HepG2 (cell line): ENCODE data around the gene MED12L. TPM values are rescaled to one million over a fixed set of nuclear protein-coding genes. Genes with fewer than 3 reads are reported as not detected.

Source experiments
- ATAC-seq: fragments of 200-7000 bp; cut with Tn5 transposase; 3 replicates; pipeline ENCODE4 v1.9.1; 2020; ENCODE audit warnings: mild to moderate bottlenecking, moderate library complexity
- BruUV-seq: library from RNA; stranded (reverse); fragments of 400-500 nt; replicated peaks from 2 replicates; lab custom pipeline; 2021; lab: Mats Ljungman, UMichigan
- CTCF ChIA-PET: fragments of 300-600 bp; formaldehyde crosslinking; extraction: SDS; loops from one replicate; lab custom pipeline; 2021; ENCODE audit warnings: low total read pairs, inconsistent platforms, low intra/inter-chr PET ratio; lab: Yijun Ruan, JAX
- POLR2A ChIA-PET: fragments of 350-600 bp; sonication (Branson Sonifier 250); formaldehyde crosslinking; loops from one replicate; lab custom pipeline; 2020; ENCODE audit warnings: antibody characterized with exemption, inconsistent platforms; lab: Yijun Ruan, JAX
- DNase-seq: peaks from one replicate; pipeline ENCODE4 v3.0.0-alpha.2; 2015; ENCODE audit warnings: low spot score
- FAIRE-seq: peaks from 3 replicates; lab custom pipeline; 2011; peaks lifted over from hg19 to GRCh38; lab: Jason Lieb, UNC
- H2AFZ ChIP-seq: one replicate; pipeline ENCODE4 v1.6.1; 2011; ENCODE audit warnings: low read length, inconsistent platforms
- H3K27ac ChIP-seq: fragments of 300-600 bp; 3 replicates; pipeline ENCODE4 v1.8.0; 2011; ENCODE audit warnings: mixed run types, mild to moderate bottlenecking, mixed read lengths, low read length, inconsistent platforms; ENCODE audit not compliant: insufficient read depth; ENCODE audit errors: extremely low read length
- H3K27me3 ChIP-seq, 2 experiments: fragments of 200-600 bp in 1 of 2; 2 replicates in 1 of 2; 3 replicates in 1 of 2; pipeline versions ENCODE4 v1.6.0 to v1.8.0; 2011; ENCODE audit warnings: low read length in 2 of 2, mild to moderate bottlenecking in 2 of 2, moderate library complexity in 2 of 2, inconsistent platforms in 1 of 2; ENCODE audit not compliant: insufficient read depth in 2 of 2, control insufficient read depth in 1 of 2
- H3K36me3 ChIP-seq, 2 experiments: fragments of 200-600 bp in 1 of 2; replicated peaks in 1 of 2; 2 replicates in 1 of 2; 3 replicates in 1 of 2; pipeline versions ENCODE4 v1.5.1 to v1.8.0; 2011; ENCODE audit warnings: low read length in 2 of 2, inconsistent platforms in 1 of 2; ENCODE audit not compliant: insufficient read depth in 2 of 2, control insufficient read depth in 1 of 2
- H3K4me1 ChIP-seq: 2 replicates; pipeline ENCODE4 v1.5.1; 2012; ENCODE audit warnings: low read length, inconsistent platforms; ENCODE audit not compliant: insufficient read depth
- H3K4me2 ChIP-seq: 2 replicates; pipeline ENCODE4 v1.6.0; 2011; ENCODE audit warnings: low read depth, low read length, inconsistent platforms
- H3K4me3 ChIP-seq, 3 experiments: fragments of 200-600 bp in 1 of 3; sonication (generic), shearing (Covaris generic) in 1 of 3; replicated peaks in 1 of 3; 2 replicates each; pipeline ENCODE4 v1.5.1; 2011 to 2016; ENCODE audit warnings: low read length in 3 of 3, inconsistent platforms in 2 of 3, low read depth in 2 of 3, mild to moderate bottlenecking in 2 of 3, control low read depth in 1 of 3, mixed read lengths in 1 of 3; ENCODE audit not compliant: insufficient read depth in 1 of 3
- H3K79me2 ChIP-seq: one replicate; pipeline ENCODE4 v1.6.1; 2011; ENCODE audit warnings: low read length, inconsistent platforms; ENCODE audit not compliant: insufficient read depth
- H3K9ac ChIP-seq: 2 replicates; pipeline ENCODE4 v1.6.0; 2011; ENCODE audit warnings: mild to moderate bottlenecking, low read depth, low read length, inconsistent platforms; ENCODE audit not compliant: insufficient read depth
- H3K9me3 ChIP-seq: 2 replicates; pipeline ENCODE4 v1.5.1; 2012; ENCODE audit warnings: mild to moderate bottlenecking, low read length
- H4K20me1 ChIP-seq: 2 replicates; pipeline ENCODE4 v1.6.0; 2011; ENCODE audit warnings: inconsistent platforms, mild to moderate bottlenecking, low read length, moderate library complexity; ENCODE audit not compliant: insufficient read depth
- FOXK2 ChIP-seq: fragments of 450-650 bp; IDR thresholded peaks from 2 replicates; pipeline ENCODE4 v1.6.1; 2016
- IKZF5 ChIP-seq: IDR thresholded peaks from 2 replicates; pipeline ENCODE4 v1.6.1; 2018; ENCODE audit warnings: missing genetic modification reagents, mild to moderate bottlenecking, missing compliant biosample characterization
- JDP2 ChIP-seq: sonication (generic); formaldehyde crosslinking; IDR thresholded peaks from 2 replicates; pipeline ENCODE4 v1.8.1; 2022; ENCODE audit warnings: missing genetic modification reagents, borderline replicate concordance
- PCBP1 ChIP-seq: fragments of 200-400 bp; formaldehyde crosslinking; IDR thresholded peaks from 2 replicates; pipeline ENCODE4 v1.6.1; 2017; ENCODE audit warnings: mild to moderate bottlenecking, low read depth, low read length, borderline replicate concordance
- POLR2A ChIP-seq, 2 experiments: IDR thresholded peaks; 2 replicates each; pipeline ENCODE4 v1.6.1; 2011; ENCODE audit warnings: low read depth in 2 of 2, low read length in 2 of 2, mild to moderate bottlenecking in 1 of 2, moderate library complexity in 1 of 2; ENCODE audit not compliant: insufficient read depth in 1 of 2
- ZNF317 ChIP-seq: sonication (generic); formaldehyde crosslinking; IDR thresholded peaks from 2 replicates; pipeline ENCODE4 v1.5.0; 2020; ENCODE audit warnings: mild to moderate bottlenecking, missing genetic modification reagents
- ZNF414 ChIP-seq: sonication (generic); formaldehyde crosslinking; IDR thresholded peaks from 2 replicates; pipeline ENCODE4 v1.5.0; 2020; ENCODE audit warnings: missing genetic modification reagents
- ZNF460 ChIP-seq: sonication (generic); formaldehyde crosslinking; IDR thresholded peaks from 2 replicates; pipeline ENCODE4 v1.5.1; 2020; ENCODE audit warnings: missing genetic modification reagents, mild to moderate bottlenecking, borderline replicate concordance
- WGBS: methylation state at CpG from one replicate; pipeline ENCODE4 v1.1.6; 2017; ENCODE audit warnings: low lambda C conversion rate; 5-methylcytosine and 5-hydroxymethylcytosine counted together
- in situ Hi-C: cut with HindIII; loops from 2 replicates; pipeline ENCODE4 v1.10.0; 2017; ENCODE audit warnings: low pct_unique_long_range_greater_than_20kb; ENCODE audit not compliant: extremely low pct_ligation_motif_present
- intact Hi-C: fragments of 100-400 bp; cut with micrococcal nuclease; formaldehyde crosslinking; loops from one replicate; pipeline ENCODE4 v1.10.0; 2022; ENCODE audit not compliant: unreplicated experiment
- polyA plus RNA-seq, 8 experiments: library from polyadenylated mRNA; depleted of rRNA in 3 of 8; stranded (reverse) in 7 of 8; unstranded in 1 of 8; fragments of >200 nt; fragmentation: Illumina TruSeq in 4 of 8; extraction: Trizol in 4 of 8; gene quantifications; 2 replicates each; pipeline versions ENCODE4 v1.2.1 to v1.2.3, GENCODE V29; 2011 to 2016; ENCODE audit warnings: low read depth in 4 of 8, missing spikeins in 1 of 8, mixed read lengths in 1 of 8; ENCODE audit not compliant: insufficient read depth in 1 of 8
- total RNA-seq, 5 experiments: library from RNA; depleted of rRNA; stranded (reverse); fragments of >200 nt; fragmentation: Illumina TruSeq; extraction: Trizol; gene quantifications; 2 replicates each; pipeline ENCODE4 v1.2.3, GENCODE V29; 2016; ENCODE audit warnings: low read depth in 1 of 5

MED12L gene
- total and polyA plus RNA-seq, 2 of the 13 experiments (the other 11 are each of a cell fraction or from before 2014, with no cell fraction given): 0.07 to 0.64 TPM

GRCh38 chr3:151144760-151145159, 59.3 kb downstream of the MED12L start (continued):
- no peak for TF ChIP-seq IKZF5 (CRISPR knock-in tag)

- no peak overlapping the region for H2AFZ ChIP-seq
- WGBS: 27% methylated on average over 6 of the region's 6 CpGs
- TF ChIP-seq ZNF460 (no peak), ZNF414 (CRISPR knock-in tag) (0 out of 2 replicates have a peak, but pooled peaks have one; percentile 23), POLR2A (IDR thresholded peaks at IDR 0.05; ENCODE audit: insufficient read depth in 1 of 2, low read depth in 2 of 2, low read length in 2 of 2) (no peak), ZNF317 (CRISPR knock-in tag) (no peak), FOXK2 (no peak), PCBP1 (no peak), JDP2 (CRISPR knock-in tag) (no peak)
- no peak overlapping the region for H3K4me3 ChIP-seq
- H3K27me3 ChIP-seq: peaks cover 2 to 7% of the 10 kb centered on the region in 2 experiments; a peak in 3 of 5 replicates
- no peak for FAIRE-seq
- H3K79me2 ChIP-seq: no peaks in the 10 kb centered on the region
- intact Hi-C loops (loop anchor here (1.0 to 10.0 kb wide), 6 partner anchors 58 to 621 kb away; partner anchors contain the start of gene MED12L), in situ Hi-C loops (loop anchor here (5.0 kb wide), 1 partner anchor 218 kb away; no protein-coding TSS in a partner anchor)
- BruUV-seq: no TSS peak
- no peak overlapping the region for H3K27ac ChIP-seq
- no peaks in the 10 kb centered on the region for H3K9me3 ChIP-seq
- no peaks in the 10 kb centered on the region for H3K4me1 ChIP-seq
- no peak for DNase-seq
- no peak overlapping the region for H3K4me2 ChIP-seq
- ATAC-seq: peak; percentile 51
- no peaks in the 10 kb centered on the region for H4K20me1 ChIP-seq
- H3K9ac ChIP-seq: no peak overlapping the region
- CTCF ChIA-PET: interaction anchor here (1.7 to 2.1 kb wide), 4 partner anchors 79 to 358 kb away, joined by 4 to 22 read pairs (median 9); no protein-coding TSS in a partner anchor
- POLR2A ChIA-PET: no interaction called here
- H3K36me3 ChIP-seq: no peaks in the 10 kb centered on the region
Observed at GRCh38 chr3:151145713-151146070, 60.2 kb downstream of the MED12L start.
